Stimulated activated CD4-positive, alpha-beta T cell treated with anti-CD3 and anti-CD28 coated beads, TNF-alpha, amount 100 ng/mL, for 24 hours (primary cell): ENCODE measurements around the gene CMTM7.
"Not testable (repeated sequence)": the region's sequence is repeated elsewhere in the genome, so short reads cannot be mapped to it uniquely, and the experiment has no call there.

Source experiments
- DNase-seq, 3 experiments: peaks; one replicate each; pipeline ENCODE4 v3.0.0-alpha.2; 2020; ENCODE audit warnings: low read depth in 3 of 3

CMTM7 gene

GRCh38 chr3:32381922-32382321 lies 9.7 kb upstream of the CMTM7 start:
- DNase-seq: no peak

GRCh38 chr3:32383136-32383711 lies 8.4 kb upstream of the CMTM7 start:
- no peak for DNase-seq

- no peak for DNase-seq
Observed at GRCh38 chr3:32384938-32385337, 6.7 kb upstream of the CMTM7 start.

- DNase-seq: no peak
Observed at GRCh38 chr3:32387512-32387911, 4.1 kb upstream of the CMTM7 start.

- DNase-seq: not testable (repeated sequence)
Observed at GRCh38 chr3:32389577-32389976, 2.1 kb upstream of the CMTM7 start.

GRCh38 chr3:32392536-32393302 lies 1.1 kb downstream of the CMTM7 start:
- DNase-seq: peak in 1 of 3 experiments; percentile 33

- DNase-seq: no peak
Observed at GRCh38 chr3:32395496-32395895, 3.8 kb downstream of the CMTM7 start.

- DNase-seq: no peak
Observed at GRCh38 chr3:32397941-32398340, 6.3 kb downstream of the CMTM7 start.

GRCh38 chr3:32398531-32398930 lies 6.9 kb downstream of the CMTM7 start:
- DNase-seq: no peak

GRCh38 chr3:32399030-32399620 lies 7.5 kb downstream of the CMTM7 start:
- DNase-seq: no peak

- no peak for DNase-seq
Observed at GRCh38 chr3:32401126-32401525, 9.5 kb downstream of the CMTM7 start.

- DNase-seq: peak in 1 of 3 experiments; percentile 58
Observed at GRCh38 chr3:32401556-32402081, 10.0 kb downstream of the CMTM7 start.

GRCh38 chr3:32403663-32404062 lies 12.0 kb downstream of the CMTM7 start:
- DNase-seq: no peak

GRCh38 chr3:32404714-32405113 lies 13.1 kb downstream of the CMTM7 start:
- DNase-seq: no peak

GRCh38 chr3:32405155-32405554 lies 13.5 kb downstream of the CMTM7 start:
- no peak for DNase-seq

GRCh38 chr3:32405711-32406323 lies 14.2 kb downstream of the CMTM7 start:
- DNase-seq: no peak

GRCh38 chr3:32406486-32407408 lies 15.1 kb downstream of the CMTM7 start:
- DNase-seq: no peak

DNA sequence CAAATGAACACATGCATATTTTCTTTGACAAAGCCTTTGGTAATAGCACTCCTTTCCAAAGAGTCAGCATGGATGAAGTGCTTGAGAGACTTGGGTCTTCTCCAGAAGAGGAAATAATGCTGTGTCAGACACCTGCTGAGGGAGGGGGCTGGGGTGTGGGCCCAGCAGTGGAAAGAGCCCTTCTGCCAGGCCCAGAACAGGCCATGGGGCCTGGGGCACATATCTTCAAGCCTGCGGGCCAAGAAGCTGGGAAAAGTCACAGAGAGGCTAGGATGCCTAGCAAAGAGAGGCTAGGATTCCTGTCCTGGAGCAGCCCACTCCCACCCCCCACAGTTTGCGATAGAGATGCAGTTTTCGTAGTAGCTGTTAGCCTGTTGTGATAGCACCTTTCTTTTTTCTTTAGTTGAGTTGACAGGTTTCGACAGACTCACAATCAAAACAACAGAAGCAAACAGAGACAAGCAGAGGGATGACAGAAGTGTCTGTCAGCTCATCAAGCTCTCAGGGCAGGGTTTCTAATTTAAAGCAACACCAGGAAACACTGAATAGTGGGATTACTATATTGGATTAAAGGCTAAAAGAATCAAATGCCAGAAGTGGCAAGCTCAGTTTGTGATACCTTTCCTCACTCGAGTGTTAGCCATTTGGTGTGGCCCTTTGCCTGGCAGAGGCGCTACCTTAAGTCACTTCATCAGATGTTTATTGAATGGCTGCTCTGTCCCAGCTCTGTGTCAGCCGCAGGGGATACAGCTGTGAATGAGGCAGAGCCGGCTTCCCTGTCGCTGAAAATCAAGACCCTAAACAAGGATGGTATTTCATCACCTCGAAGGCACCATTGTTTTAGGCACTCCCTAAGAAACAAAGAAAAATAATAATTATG lies 19.0 kb downstream of the CMTM7 start:
- no peak for DNase-seq

GRCh38 chr3:32411442-32411841 lies 19.8 kb downstream of the CMTM7 start:
- no peak for DNase-seq

DNA sequence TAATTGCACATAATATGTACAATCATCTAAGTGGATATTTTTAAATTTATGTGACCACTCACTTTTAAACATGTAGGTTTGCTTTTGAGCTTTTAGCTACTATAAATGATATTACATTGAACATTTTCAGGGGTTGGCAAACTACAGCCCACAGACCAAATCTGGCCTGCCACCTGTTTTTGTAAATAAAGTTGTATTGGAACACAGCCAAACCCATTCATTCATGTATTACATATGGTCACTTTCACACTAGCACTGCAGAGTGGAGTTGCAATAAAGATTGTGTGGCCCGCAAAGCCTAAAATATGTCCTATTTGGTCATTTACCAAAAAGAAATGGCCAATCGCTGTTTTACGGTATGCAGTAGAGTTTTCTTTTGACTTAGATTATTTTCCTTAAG lies 21.2 kb downstream of the CMTM7 start:
- DNase-seq: no peak
